Suppressor macrophage treated with lipopolysaccharide for 4 hours (primary cell): Measurements from ENCODE around the gene DNAJA1.
A peak's percentile ranks its signal among the peaks of the same experiment; 100 is the strongest.
"Not testable (repeated sequence)": the region's sequence is repeated elsewhere in the genome, so short reads cannot be mapped to it uniquely, and the experiment has no call there.

Experiments
- DNase-seq: peaks from one replicate; pipeline ENCODE4 v3.0.0-alpha.2; 2020

DNAJA1 gene

DNA sequence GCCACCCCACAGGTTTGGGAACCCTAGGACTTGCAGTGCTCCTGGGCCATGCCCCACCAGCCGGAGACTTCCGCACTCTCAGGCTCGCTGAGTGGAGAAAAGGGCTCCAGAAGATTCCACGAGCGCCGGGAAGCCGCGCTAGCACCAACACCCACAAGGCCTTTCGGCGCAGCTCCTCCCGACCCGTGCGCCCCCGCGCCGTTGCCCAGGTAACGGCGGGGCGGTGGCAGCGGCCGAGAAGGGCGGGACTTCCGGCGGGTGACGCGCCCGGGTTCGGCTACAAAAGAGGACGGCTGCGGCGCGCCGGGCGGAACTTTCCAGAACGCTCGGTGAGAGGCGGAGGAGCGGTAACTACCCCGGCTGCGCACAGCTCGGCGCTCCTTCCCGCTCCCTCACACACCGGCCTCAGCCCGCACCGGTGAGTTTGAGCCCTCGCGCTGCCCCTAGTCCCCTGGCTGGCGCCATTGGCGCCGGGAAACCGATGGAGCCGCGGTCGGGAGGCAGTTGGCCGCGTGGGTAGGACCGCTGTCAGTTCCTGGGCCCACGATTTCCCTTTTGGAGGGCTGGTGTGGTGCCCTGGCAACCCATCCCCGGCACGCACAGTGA is at the start of gene DNAJA1:
Gene DNAJA1, plus strand, starts transcription at position 308 of the 606 bp plus-strand sequence. CDS start 1,212 bp downstream, outside the sequence.
- peak; percentile 99 for DNase-seq

GRCh38 chr9:32978051-32978450 is 47.0 kb upstream of the DNAJA1 start:
- DNase-seq, result no peak

GRCh38 chr9:32986971-32987370 is 38.1 kb upstream of the DNAJA1 start:
- no peak for DNase-seq

- DNase-seq, result no peak
Measured at GRCh38 chr9:32989660-32990059, 35.4 kb upstream of the DNAJA1 start.

- no peak for DNase-seq
Measured at GRCh38 chr9:32991897-32992594, 33.0 kb upstream of the DNAJA1 start.

GRCh38 chr9:32992595-32993238 is 32.4 kb upstream of the DNAJA1 start:
- peak; percentile 16 for DNase-seq

DNA sequence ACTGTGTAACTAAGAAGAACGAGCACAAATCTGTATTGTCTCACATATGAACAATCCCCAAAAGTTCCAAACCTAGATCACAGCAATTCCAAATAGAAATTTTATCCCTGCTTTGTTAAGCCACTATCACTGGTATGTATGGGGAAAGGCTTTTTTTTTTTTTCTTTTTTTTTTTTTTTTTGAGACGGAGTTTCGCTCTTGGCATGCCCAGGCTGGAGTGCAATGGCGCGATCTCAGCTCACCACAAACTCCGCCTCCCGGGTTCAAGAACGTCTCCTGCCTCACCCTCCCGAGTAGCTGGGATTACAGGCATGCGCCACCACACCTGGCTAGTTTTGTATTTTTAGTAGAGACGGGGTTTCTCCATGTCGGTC is 24.4 kb upstream of the DNAJA1 start:
- peak; percentile 18 for DNase-seq

- DNase-seq, result not testable (repeated sequence)
Measured at GRCh38 chr9:33005335-33005734, 19.7 kb upstream of the DNAJA1 start.

DNA sequence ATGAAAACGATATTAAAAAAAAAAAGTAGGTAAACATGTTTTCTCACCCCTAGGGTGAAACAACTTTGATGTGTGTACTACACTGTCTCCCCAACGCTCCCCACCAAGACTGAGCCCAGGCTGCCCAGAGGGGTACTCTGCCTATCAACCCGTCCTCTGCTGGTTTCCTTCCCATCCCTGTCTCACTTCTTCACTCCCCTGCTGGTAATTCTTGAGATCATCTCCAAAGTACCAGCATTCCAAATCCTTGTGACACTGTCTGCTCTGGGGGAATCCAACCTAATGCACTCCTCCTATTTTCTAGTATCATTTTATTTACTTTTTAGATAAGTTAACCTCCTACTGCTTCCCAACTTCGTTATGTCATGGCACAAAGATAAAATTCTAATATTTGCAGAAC is 17.3 kb upstream of the DNAJA1 start:
- DNase-seq, result no peak

- DNase-seq, result no peak
Measured at GRCh38 chr9:33011831-33012230, 13.2 kb upstream of the DNAJA1 start.

DNA sequence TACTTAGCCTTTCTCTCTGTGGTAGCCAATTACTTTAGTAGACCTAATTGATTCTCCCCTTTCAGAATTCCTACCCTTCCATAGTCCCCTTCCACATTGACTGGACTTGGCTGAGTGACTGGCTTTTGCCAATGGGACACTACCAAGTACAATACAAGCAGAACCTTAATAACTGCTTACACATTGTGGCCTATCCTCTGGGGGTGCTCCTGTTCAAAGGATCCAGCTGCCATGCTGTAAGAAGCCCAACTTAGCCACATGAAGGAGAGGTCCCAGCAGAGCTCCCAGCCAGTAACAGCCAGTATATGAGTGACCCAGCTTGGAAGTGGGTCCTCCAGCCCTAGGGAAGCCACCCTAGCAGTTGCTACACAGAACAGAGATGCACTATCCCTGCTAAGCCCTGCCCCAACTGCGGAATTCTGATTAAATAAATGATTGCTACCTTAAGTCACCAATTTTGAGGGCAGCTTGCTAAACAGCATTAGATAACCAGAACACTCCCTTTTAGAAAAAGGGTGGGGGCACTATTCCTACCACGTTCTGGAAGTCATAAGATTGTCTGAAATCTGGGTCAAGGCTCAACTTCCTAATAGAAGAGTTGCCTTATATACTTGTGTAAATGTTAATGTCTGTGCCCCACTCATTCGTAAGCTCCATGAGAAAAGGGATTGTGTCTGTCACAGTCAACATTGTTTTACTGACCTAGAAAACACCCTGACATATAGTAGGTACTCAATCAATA is 12.6 kb upstream of the DNAJA1 start:
- no peak for DNase-seq

DNA sequence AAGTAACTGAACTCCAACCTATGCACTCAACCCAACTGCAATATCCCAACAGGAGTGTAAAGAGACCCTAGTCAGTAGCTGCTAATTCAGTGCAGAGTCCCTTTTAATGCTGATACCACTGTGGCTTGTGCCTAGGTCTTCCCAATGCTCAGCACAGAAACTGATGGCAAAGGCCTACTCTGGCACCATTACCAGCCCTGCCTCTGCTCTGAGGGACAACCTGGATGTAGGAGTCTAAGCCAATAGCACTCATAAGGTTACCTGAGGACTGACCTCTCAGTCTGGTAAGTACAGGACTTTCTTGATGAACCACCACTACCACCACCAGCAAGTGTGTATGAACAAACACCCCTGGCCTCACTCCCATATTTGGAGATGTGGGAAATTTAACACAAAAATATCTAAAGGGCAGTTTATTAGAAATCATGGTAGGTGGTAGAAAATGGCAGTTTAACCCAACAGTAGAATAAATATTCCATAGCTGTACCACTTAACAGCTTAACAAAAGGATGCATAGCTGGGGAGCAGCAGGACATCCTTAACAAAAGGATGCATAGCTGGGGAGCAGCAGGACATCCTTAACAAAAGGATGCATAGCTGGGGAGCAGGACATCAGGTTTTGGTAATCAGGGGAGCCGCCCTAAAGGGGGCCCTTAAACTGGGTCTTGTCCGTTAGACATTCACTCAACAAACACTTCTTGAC is 11.0 kb upstream of the DNAJA1 start:
- DNase-seq, result no peak

DNA sequence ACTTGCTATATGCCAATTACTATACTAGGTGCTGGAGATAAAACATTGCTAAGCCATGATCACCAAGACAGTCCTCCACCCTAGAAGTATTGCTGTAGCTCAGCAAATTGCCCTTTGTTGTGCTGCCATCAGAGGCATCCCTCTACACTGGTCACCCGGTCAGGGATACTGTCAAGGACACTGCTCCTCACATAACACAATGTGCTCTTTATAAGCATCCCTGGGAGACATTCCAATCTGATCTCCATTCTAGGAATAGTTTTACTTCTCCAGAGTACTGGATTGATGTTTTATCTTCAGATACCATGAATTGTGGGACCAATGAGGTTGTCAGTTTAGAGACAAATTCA is 10.4 kb upstream of the DNAJA1 start:
- no peak for DNase-seq

DNA sequence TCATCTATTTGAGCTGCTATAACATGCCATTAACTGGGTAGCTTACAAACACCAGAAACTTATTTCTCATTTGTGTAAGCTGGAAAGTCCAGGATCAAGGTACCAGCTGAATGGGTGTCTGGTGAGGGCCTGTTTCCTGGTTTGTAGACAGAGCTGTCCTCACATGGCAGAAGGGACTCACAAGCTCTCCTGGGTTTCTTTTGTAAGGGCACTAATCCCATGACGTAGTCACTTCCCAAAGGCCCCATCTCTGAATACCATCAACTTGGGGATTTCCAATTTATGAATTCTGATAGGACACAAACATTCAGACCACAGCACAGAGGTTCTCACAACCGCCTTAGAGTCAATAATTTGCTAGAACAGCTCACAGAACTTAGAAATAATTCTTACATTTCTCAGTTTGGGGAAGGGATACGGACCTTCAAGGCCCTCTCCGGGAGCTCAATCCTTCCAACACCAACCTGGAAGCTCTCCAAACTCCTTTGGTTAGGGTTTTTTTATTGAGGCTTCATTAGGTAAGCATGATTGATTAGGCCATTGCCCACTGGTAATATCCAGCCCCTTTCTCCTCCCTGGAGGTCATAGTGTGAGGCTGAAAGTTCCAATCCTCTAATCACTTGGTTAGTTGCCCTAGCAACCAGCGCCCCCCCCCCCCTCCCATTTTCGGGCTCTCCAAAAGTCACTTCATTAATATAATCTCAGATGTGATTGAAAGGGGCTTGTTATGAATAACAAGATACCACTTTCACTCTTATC is 7.6 kb upstream of the DNAJA1 start:
- no peak for DNase-seq

GRCh38 chr9:33019797-33020196 is 5.3 kb upstream of the DNAJA1 start:
- no peak for DNase-seq

DNA sequence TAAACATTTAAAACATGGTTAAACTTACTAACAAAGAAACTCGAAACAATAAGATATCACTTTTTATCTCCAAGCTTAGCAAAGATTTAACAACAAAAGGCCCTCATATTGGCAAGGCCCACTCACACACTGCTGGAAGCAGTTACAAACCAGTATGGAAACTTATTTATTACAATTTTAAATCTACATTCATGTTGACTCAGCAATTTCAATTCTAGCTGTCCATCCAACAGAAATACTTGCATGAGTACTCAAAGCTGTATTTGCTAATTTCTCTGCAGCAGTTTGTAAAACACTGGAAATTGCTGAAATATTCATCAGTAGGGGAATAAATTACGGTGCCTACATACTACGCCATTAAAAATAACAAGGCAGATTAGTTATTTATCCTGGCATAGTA is 2.8 kb upstream of the DNAJA1 start:
- DNase-seq, result no peak

DNA sequence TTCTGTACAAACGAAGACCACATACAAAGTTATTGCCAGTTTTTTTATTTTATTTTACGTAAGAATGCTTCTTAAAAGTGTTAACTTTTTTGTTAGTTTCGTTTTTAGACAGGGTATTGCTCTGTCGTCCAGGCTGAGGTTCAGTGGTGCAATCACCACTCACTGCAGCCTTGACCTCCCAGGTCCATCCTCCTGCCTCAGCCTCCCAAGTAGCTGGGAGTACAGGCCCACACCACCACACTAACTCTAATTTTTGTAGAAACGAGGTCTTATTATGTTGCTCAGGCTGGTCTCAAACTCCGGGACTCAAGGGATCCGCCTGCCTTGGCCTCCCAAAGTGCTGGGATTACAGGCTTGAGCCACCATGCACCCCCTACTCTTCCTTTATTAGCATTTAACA is 2.3 kb upstream of the DNAJA1 start:
- no peak for DNase-seq

- no peak for DNase-seq
Measured at GRCh38 chr9:33023661-33024060, 1.4 kb upstream of the DNAJA1 start.

- DNase-seq, result no peak
Measured at GRCh38 chr9:33024126-33024965, 727 bp upstream of the DNAJA1 start.

DNA sequence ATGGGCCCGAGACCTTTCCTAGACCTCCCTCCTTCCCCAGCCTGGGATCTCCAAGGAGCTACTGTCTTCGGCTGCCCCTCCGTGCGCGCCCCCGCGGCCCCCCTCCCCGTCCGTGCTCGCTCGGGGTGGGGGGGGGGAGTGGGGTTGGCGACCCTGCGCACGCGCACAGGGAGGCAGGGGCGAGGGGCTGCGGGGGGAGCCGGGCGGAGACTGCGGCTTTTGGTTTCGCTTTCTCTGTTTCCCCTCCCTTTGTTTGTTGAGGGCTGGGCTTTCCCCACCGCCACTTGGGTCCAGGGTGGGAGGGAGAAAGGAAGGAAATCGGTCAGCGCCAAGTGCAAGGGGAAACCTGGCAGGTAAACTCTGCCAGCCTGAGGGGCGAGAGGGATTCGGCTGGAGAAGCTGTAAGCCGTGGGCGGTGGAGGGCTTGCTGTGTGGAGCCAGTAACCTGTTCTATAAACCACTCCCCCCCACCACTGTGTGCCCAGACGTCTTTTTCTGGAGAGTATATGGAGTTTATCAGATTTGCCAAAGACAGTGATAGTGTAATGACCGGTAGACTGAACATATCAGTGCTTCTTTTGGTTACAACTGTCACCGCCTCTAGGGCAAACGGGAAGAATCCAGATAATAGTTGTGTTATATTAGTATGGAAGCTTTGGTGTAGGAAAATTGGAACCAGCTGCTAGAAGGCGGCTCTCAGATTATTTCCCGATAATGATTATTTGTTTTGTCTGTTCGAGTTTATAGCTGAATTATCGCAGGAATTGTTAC is 684 bp downstream of the DNAJA1 start:
- peak; percentile 84 for DNase-seq
